GM19463 (cell line): ENCODE measurements around the gene MAST3.

Experiments
- ATAC-seq: cut with Tn5 transposase; IDR thresholded peaks from one replicate; pipeline ENCODE4 v1.9.1; 2021; ENCODE audit warnings: mild to moderate bottlenecking, moderate library complexity; ENCODE audit not compliant: unreplicated experiment

Gene MAST3

GRCh38 chr19:18176367-18177310 is 79.1 kb downstream of the MAST3 start:
- no peak for ATAC-seq

- ATAC-seq, result no peak
Measured at GRCh38 chr19:18179957-18180356, 82.4 kb downstream of the MAST3 start.

- ATAC-seq, result no peak
Measured at GRCh38 chr19:18183529-18183928, 86.0 kb downstream of the MAST3 start.

- ATAC-seq, result no peak
Measured at GRCh38 chr19:18185538-18185937, 88.0 kb downstream of the MAST3 start.

GRCh38 chr19:18190278-18190677 is 92.7 kb downstream of the MAST3 start:
- ATAC-seq, result no peak

- ATAC-seq, result no peak
Measured at GRCh38 chr19:18191640-18192062, 94.1 kb downstream of the MAST3 start.

GRCh38 chr19:18192673-18193387 is 95.3 kb downstream of the MAST3 start, which contains the start of gene MPV17L2:
TSS of gene MPV17L2 (plus strand) at chr19:18193218. CDS start at chr19:18193282, 64 bp downstream.
- peak; percentile 88 for ATAC-seq

GRCh38 chr19:18193388-18194180 is 96.0 kb downstream of the MAST3 start:
- ATAC-seq, result no peak

- ATAC-seq, result no peak
Measured at GRCh38 chr19:18194181-18194530, 96.6 kb downstream of the MAST3 start.

- no peak for ATAC-seq
Measured at GRCh38 chr19:18194554-18195238, 97.1 kb downstream of the MAST3 start.

- no peak for ATAC-seq
Measured at GRCh38 chr19:18196511-18196845, 98.9 kb downstream of the MAST3 start.

- no peak for ATAC-seq
Measured at GRCh38 chr19:18197306-18197705, 99.7 kb downstream of the MAST3 start.

GRCh38 chr19:18197941-18198340 is 100.4 kb downstream of the MAST3 start:
- ATAC-seq, result no peak

- no peak for ATAC-seq
Measured at GRCh38 chr19:18198374-18198773, 100.8 kb downstream of the MAST3 start.
